ENCODE results near the gene KRT5.
"Not testable (repeated sequence)": the region's sequence is repeated elsewhere in the genome, so short reads cannot be mapped to it uniquely, and the experiment has no call there.

The KRT5 gene

DNA sequence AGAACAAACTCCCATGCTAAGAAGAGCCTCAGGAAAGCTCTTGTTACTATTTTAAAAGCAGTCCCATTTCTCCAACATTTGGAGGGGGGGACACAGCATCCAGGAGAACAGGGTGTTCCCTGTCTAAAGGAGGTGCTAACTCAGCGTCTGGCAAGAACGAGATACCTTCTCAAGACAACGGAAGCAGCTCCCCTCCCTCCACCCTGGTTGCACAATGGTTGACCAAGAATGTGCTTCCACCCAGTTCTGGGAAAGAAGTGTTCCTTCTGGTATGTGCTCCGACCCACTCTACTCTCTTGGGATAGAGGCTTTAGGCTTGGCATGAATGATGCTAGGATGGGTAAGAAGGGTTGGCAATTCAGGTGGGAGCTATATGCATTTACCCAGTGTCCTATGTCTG lies 25.7 kb downstream of the KRT5 start:
- DNase-seq (ENCODE audit: low spot score) = peak; percentile 20

DNA sequence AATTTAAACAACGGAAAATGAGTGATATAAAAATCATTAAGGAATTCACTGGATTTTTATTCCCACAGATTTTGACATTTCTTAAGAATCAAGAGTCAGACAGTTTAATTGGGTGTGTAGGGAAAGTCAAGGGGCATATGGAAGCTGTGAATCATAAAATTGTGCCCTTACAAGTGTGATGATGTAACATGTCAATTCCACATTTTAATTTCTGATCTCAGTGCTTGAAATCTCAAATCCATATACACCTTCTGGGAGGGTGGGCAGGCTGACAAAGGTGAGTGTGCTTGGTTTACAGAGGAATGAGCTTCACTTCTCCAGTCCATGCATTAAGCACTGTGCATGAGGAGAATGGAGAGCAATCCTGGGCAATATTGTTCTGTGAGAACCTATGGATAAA lies 26.1 kb downstream of the KRT5 start:
- no peak for DNase-seq (ENCODE audit: low spot score)

GRCh38 chr12:52493172-52493571 lies 27.0 kb downstream of the KRT5 start, which contains the start of gene KRT6A:
Gene KRT6A, minus strand, starts transcription at chr12:52493257. Its CDS starts 69 bp downstream, at chr12:52493188.
- DNase-seq (ENCODE audit: low spot score) = no peak

DNA sequence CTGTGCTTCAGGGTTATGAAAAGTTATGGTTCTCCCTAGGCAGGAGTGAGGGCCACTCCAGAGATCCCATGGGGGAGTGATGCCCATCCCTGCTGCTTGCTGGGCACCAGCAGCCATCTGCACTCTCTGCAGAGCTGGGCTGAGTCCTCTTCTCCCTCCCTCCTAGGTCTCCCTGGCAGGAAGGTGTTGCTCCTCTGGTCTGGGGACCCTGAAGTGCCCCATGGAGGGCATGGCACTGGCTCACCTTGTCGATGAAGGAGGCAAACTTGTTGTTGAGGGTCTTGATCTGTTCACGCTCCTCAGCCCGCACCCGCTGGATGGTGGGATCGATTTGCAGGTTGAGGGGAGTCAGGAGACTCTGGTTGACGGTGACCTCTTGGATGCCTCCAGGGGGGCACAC lies 27.8 kb downstream of the KRT5 start:
- DNase-seq (ENCODE audit: low spot score) = not testable (repeated sequence)

GRCh38 chr12:52491495-52491894 lies 28.7 kb downstream of the KRT5 start:
- DNase-seq (ENCODE audit: low spot score) = not testable (repeated sequence)

DNA sequence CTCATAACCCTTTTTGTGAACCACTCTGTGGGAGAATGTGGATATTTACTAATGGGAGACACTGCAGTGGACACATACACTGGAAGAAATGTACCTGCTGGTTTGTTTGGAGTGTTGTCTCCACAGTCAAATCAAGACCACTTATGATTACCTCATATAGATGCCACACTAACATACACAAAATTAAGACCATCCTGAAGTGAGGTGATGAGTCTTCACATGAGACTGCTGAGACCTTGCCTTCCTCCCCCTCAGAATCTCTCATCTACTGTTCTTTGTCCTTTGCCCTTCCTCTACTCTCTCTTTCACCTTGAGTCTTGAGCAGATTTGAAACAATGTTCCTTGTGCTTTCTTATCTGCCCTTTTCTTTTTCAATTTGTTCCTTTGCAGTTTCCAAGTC lies 31.5 kb downstream of the KRT5 start:
- no peak for DNase-seq (ENCODE audit: low spot score)

DNA sequence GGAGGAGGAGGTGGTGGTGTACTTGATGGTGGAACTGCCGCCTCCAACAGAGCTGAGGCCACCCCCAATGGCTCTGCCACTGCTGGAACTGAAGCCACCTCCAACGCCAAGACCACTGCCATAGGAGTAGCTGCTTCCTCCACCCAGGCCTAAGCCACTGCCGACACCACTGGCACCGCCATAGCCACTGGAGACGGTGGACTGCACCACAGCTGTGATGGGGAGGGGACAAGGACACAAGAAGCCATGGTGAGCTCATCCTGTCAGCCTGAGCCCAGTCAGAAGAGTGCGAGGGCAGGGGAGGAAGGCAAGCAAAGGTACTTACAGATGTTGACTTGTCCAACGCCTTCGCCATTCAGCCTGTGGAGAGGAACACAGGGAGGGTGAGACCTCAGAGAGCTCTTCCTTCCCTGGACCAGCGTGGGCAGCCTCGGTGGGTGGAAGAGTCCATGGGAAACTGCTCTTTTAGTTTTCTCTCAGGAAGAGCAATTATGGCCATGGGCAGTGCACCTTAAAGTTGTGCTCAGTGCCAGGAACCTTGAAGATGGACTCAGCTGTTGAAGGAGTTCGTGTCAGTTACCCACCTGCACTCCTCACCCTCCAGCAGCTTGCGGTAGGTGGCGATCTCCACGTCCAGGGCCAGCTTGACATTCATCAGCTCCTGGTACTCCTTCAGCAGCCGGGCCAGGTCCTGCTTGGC lies 32.3 kb downstream of the KRT5 start:
- not testable (repeated sequence) for DNase-seq (ENCODE audit: low spot score)

DNA sequence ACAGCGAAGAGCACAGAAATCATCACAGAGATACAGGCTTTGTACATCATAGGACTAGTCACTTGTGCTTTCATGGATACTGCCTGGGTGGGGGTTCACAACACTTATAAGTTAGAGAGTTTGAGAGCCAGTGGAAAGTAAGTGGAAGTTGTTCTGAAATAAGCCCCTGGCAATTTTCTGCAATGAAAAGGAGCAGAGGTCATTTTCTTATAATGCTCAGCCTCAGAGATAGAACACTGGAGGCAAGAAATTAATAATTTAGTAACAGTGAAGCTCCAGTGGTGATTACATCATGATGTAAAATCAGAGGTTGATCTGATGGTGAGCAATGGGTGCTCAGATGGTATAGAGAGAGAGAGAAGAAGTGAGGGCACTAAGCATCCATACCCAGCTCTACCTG lies 33.0 kb downstream of the KRT5 start:
- no peak for DNase-seq (ENCODE audit: low spot score)

DNA sequence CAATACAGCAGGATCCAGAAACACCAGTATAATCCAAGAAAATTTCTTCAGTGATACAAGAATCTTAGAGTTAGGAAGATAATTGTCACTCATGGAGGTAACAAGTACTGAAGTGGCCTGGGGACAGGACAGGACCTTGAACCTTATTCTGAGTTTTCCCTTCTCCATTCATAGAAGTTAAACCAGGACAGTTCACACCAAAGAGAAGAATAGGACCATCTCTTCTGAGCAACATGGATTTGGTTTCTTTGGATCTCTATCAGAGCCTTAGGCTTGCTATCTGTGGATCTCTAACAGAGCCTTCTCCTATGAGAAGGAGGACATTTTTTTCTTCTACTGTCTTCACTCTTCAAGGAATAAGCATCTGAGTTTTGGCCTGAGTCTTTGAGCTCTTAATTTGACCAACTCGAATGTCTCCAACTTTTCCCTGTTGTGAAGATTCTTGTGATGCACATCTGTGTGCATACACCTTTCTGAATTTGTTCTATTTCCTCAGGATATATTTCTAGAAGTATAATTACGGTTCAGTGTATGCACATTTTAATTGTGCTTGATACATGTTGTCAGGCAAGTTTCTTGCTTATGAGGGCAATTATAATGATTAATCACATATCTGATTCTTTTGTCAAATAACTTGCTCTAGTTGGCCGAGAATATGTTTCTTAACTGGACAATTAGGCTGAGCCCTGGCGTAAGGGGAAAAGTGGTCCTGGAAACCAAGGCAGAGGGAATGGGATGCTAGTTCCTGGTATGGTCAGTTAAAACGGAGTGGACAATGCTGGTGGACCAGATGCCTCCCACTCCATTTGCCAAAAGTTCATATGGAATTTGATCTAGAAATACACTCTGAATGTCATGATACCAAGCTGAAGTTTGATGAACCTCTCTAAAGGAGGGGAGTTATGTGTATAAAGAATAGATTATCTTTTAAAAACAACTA lies 33.8 kb downstream of the KRT5 start:
- DNase-seq (ENCODE audit: low spot score) = no peak

- DNase-seq (ENCODE audit: low spot score) = no peak
Observed at GRCh38 chr12:52480073-52480472, 40.1 kb downstream of the KRT5 start.

GRCh38 chr12:52477651-52478050 lies 42.5 kb downstream of the KRT5 start:
- no peak for DNase-seq (ENCODE audit: low spot score)

GRCh38 chr12:52474212-52474611 lies 46.0 kb downstream of the KRT5 start:
- DNase-seq (ENCODE audit: low spot score) = no peak

DNA sequence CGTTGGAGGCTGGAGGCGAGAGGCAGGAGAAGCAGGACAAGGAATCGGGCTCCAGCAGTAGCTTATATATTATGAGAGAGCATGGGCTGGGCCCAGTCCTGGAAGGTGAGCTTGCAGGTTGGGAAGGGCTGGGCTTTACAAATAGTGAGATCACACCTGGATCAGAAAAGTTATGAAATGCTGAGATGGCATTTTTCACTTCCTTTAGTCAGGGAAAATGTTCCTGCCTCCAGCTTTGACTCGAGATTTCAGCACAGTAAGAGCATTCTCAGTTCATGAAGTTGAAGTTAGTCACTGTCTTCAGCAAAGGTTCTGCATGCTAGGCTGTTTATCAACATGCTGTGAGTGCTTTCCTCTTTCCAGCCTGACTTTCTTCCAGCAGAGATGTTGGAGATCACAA lies 46.4 kb downstream of the KRT5 start, which contains the start of gene KRT6C:
KRT6C (minus strand) TSS at position 38 of the 400 bp plus-strand sequence. CDS start 68 bp downstream, outside the sequence.
- no peak for DNase-seq (ENCODE audit: low spot score)

DNA sequence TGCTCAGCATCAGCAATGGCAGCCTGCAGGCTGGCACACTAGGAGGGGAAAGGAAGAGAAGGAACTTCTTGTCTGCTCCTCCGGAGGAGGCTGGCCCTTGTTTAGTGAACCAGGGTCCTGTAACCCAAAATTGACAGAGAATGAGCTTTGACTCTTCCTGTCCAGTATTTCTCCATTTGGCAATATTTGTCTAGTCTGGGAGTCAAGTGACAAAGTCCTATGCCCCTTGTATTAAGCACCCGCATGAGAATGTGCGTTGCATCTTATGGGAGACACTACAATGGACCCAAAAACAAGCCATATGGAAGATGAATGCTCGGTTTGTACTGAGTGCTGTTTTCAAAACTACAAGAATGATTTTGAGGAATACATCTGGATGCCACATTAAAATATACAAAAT lies 50.3 kb downstream of the KRT5 start:
- no peak for DNase-seq (ENCODE audit: low spot score)

- no peak for DNase-seq (ENCODE audit: low spot score)
Observed at GRCh38 chr12:52464897-52465296, 55.3 kb downstream of the KRT5 start.
